GM19324 (cell line): Measurements from ENCODE around the gene KANK3.
A peak's percentile ranks its signal among the peaks of the same experiment; 100 is the strongest.

Source experiments
- ATAC-seq: cut with Tn5 transposase; IDR thresholded peaks from one replicate; pipeline ENCODE4 v1.9.1; 2021; ENCODE audit warnings: mild to moderate bottlenecking, moderate library complexity; ENCODE audit not compliant: unreplicated experiment, low FRiP score

KANK3 gene

GRCh38 chr19:8340341-8341096 lies 2.5 kb downstream of the KANK3 start:
- ATAC-seq, result no peak

GRCh38 chr19:8338835-8339234 lies 4.2 kb downstream of the KANK3 start:
- no peak for ATAC-seq

GRCh38 chr19:8337728-8338127 lies 5.3 kb downstream of the KANK3 start:
- no peak for ATAC-seq

GRCh38 chr19:8336660-8337059 lies 6.4 kb downstream of the KANK3 start:
- no peak for ATAC-seq

GRCh38 chr19:8336072-8336569 lies 6.9 kb downstream of the KANK3 start:
- ATAC-seq, result no peak

- ATAC-seq, result no peak
These were observed 7.6 kb downstream of the KANK3 start for GRCh38 chr19:8335343-8336071.

- ATAC-seq, result no peak
These were observed 8.4 kb downstream of the KANK3 start for GRCh38 chr19:8334458-8335342.

GRCh38 chr19:8333767-8334457 lies 9.2 kb downstream of the KANK3 start:
- no peak for ATAC-seq

- ATAC-seq, result no peak
These were observed 9.9 kb downstream of the KANK3 start for GRCh38 chr19:8332976-8333766.

- ATAC-seq, result no peak
These were observed 11.7 kb downstream of the KANK3 start for GRCh38 chr19:8331263-8331845.

- ATAC-seq, result no peak
These were observed 13.1 kb downstream of the KANK3 start for GRCh38 chr19:8329996-8330395.

GRCh38 chr19:8325454-8325853 lies 17.6 kb downstream of the KANK3 start:
- ATAC-seq, result no peak

- no peak for ATAC-seq
These were observed 18.6 kb downstream of the KANK3 start for GRCh38 chr19:8324186-8325050.

- ATAC-seq, result no peak
These were observed 19.3 kb downstream of the KANK3 start for GRCh38 chr19:8323781-8324185.

GRCh38 chr19:8322638-8322997 lies 20.4 kb downstream of the KANK3 start:
- ATAC-seq, result no peak

GRCh38 chr19:8321986-8322637 lies 20.9 kb downstream of the KANK3 start:
- peak; percentile 1 for ATAC-seq

- peak; percentile 95 for ATAC-seq
These were observed 21.7 kb downstream of the KANK3 start, which contains the start of the genes NDUFA7 and RPS28 for GRCh38 chr19:8321067-8321985. NDUFA7 (minus strand) TSS chr19:8321375; CDS start chr19:8321358, 17 bp downstream. RPS28 (plus strand) TSS chr19:8321496; CDS start chr19:8321531, 35 bp downstream.
